Measurements from ENCODE around the gene DUSP15. TPM values are rescaled to one million over a fixed set of nuclear protein-coding genes. Genes with fewer than 3 reads are reported as not detected.

The DUSP15 gene
- total RNA-seq, 4 donors from 2014 or later: 0.49 to 1.2 TPM; not detected in 2

DNA sequence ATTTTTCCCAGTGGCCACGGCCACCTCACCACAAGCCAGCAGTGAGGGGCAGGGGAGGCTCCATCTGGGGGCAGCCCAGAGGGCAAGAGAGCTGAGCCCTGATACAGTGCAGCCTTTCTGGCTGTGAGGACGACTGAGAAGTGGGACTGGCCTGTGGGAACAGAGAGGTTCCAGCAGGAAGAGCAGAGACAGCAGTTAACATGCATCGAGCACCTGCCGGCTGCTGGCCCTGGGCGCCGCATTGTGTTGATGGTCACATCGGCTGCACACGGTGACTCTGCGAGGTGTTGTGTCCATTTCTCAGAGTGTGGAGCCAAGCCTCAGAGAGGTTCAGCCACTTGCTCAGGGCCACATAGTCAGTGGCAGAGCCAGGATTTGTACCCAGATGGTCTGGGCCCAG is 34.8 kb downstream of the DUSP15 start:
- TF ChIP-seq, protein P1, sequence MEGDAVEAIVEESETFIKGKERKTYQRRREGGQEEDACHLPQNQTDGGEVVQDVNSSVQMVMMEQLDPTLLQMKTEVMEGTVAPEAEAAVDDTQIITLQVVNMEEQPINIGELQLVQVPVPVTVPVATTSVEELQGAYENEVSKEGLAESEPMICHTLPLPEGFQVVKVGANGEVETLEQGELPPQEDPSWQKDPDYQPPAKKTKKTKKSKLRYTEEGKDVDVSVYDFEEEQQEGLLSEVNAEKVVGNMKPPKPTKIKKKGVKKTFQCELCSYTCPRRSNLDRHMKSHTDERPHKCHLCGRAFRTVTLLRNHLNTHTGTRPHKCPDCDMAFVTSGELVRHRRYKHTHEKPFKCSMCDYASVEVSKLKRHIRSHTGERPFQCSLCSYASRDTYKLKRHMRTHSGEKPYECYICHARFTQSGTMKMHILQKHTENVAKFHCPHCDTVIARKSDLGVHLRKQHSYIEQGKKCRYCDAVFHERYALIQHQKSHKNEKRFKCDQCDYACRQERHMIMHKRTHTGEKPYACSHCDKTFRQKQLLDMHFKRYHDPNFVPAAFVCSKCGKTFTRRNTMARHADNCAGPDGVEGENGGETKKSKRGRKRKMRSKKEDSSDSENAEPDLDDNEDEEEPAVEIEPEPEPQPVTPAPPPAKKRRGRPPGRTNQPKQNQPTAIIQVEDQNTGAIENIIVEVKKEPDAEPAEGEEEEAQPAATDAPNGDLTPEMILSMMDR (IDR thresholded peaks at IDR 0.05; ENCODE audit: low read depth): no peak

DNA sequence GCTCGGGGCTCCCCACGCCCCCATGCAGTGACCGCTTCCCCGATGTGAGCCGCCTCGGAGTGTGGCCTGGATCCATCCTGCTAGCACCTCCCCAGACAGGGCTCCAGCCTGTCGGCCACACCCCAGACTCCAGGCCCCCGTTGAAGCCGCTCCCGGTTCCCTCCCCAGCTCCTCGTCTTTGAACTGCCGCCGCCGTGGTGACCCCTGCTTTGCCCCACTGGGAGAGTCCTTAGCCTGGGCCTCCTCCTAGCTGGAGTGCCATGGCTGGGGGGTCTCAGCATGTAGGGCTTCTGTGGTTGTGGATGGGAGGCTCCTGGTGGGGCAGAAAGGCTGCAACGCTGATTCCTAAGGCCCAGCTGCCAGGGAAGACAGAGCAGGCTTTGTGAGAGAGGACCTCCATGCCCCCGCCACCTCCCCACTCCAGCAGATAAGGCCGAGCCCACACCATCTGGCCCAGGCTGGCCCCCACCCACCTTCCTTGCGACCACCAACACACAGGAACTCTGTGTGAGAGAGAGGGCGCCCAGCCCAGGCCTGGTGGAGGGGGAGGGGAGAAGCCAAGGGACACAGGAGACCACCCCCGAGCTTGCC is 36.3 kb downstream of the DUSP15 start:
- TF ChIP-seq, protein P1 (IDR thresholded peaks at IDR 0.05; ENCODE audit: low read depth): no peak

DNA sequence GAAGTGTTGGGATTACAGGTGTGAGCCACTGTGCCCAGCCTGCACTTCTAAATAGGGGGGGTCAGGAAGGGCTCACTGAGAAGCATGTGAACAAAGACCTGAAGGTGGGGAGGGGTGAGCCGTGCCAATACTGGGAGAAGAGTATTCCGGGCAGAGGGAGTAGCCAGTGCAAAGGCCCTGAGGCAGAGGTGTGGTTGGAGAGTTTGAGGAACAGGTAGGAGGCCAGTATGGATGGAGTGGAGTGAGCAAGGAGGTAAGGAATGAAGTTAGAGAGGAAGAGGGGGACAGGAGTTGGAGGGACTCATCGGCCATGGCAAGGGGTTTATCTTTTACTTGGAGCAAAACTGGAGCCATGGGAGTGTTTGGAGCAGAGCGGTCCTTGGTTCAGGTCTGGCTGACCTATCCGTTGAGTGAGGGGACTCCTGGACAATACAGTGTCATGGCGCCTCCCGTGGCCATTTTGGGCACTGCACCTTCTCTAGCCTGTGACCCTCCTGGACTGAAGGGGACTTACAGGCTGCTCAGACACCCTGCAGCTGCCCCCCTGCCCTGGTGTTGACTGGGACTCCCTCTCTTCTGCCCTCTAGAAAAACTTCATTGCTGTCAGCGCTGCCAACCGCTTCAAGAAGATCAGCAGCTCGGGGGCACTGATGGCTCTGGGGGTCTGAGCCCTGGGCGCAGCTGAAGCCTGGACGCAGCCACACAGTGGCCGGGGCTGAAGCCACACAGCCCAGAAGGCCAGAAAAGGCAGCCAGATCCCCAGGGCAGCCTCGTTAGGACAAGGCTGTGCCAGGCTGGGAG is 37.0 kb downstream of the DUSP15 start:
- TF ChIP-seq, protein P1 (IDR thresholded peaks at IDR 0.05; ENCODE audit: low read depth): no peak

DNA sequence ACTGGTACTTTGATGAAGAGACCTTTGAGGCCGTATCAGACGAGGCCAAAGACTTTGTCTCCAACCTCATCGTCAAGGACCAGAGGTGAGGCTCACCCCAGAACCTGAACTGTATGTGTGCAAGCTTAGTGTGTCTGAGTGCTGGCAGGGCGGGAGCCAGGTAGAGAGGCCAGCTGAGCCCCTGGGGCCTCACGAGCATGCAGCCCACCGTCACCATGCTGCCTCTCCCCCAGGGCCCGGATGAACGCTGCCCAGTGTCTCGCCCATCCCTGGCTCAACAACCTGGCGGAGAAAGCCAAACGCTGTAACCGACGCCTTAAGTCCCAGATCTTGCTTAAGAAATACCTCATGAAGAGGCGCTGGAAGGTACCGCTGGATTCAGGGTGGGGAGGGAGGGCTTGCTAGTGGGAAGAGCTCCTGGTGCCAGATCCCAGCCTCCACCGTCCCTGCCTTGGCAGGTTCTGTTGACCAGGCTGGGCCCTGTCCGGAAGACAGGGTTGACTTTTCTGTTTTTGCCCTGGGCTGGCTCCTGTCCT is 38.5 kb downstream of the DUSP15 start:
- TF ChIP-seq, protein P1 (IDR thresholded peaks at IDR 0.05; ENCODE audit: low read depth): no peak

DNA sequence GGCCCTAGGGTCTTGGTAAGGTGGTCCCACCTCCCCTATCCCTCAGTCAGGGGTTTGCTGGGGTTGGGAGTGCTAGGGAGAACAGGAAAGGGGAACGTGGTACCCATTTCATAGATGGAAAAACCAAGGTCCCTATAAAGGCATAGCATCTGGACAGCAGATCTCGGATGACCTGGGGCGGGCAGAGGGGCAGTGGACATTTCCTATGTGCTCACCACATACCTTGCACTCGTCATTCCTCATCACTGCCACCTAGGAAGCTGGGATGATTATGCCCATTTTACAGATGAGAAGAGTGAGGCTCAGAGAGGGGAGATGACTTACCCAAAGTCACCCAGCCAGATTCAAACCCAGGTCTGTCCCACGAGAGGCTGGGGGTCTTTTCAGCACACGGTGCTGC is 39.1 kb downstream of the DUSP15 start:
- TF ChIP-seq, protein P1 (IDR thresholded peaks at IDR 0.05; ENCODE audit: low read depth): no peak

DNA sequence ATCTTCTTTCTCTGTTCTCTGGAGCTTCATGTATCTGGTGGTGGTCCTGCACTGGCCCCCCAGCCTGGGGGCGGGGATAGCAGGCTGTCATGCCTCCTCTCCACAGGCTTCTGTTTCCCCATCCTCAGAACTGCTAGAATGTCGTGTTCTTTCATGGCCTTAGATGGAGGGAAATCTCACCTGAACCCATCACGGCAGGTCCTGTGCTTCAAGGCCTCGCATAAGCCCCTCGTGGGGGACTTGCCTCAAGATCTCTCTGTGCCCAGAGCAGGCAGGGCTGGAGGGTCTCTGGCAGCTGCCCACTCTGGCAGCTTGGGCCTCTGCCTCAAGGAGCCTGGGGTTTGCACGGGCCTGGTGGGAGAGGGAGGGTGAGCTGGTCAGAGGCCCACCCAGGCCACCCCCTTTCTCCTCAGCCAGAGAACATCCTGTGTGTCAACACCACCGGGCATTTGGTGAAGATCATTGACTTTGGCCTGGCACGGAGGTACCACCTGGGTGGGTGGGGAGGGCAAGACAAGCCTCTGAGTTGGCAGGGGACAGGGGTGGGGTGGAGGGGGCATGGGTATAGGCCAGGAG is 39.8 kb downstream of the DUSP15 start:
- TF ChIP-seq, protein P1 (IDR thresholded peaks at IDR 0.05; ENCODE audit: low read depth): no peak

DNA sequence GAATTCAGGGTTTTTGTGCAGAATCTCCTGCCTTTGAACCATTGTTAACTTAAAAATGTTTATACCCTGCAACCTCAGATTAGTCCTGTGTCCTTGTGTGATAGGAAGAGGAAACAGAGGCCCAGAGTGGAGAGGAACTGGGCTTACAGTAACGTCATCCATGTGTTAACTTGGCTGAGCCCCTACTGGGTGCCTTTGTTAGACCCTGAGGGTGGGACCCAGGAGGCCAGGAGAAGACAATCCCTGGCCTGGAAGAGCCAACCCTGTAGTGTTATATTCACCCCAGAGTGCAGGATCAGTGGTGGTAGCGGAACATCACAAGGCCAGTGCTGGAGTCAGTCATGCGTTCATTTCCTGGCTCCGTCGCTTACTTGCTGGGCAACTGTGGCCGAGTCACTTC is 40.6 kb downstream of the DUSP15 start:
- TF ChIP-seq, protein P1 (IDR thresholded peaks at IDR 0.05; ENCODE audit: low read depth): no peak
